Measurements from ENCODE around the gene STXBP2.
A peak's percentile ranks its signal among the peaks of the same experiment; 100 is the strongest.

STXBP2 gene

DNA sequence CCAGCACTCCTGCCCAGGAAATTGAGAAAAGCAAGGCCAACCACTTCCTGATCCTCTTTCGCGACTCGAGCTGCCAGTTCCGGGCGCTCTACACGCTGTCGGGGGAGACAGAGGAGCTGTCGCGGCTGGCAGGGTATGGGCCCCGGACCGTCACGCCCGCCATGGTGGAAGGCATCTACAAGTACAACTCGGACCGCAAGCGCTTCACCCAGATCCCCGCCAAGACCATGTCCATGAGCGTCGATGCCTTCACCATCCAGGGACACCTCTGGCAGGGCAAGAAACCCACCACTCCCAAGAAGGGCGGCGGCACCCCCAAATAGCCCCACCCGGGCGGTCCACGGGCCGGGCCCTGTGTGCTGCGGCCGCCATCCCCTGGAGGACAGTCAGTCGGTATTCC lies 19.2 kb upstream of the STXBP2 start:
- H3K4me1 ChIP-seq (ENCODE audit: control insufficient read depth, insufficient read depth, low read length), result no peaks in the 10 kb centered on the region; the same call in 1 of the 2 replicates
- H3K27ac ChIP-seq (ENCODE audit: extremely low read depth, low read depth, low read length), result no peak overlapping the region
- H3K36me3 ChIP-seq (ENCODE audit: control insufficient read depth in 2 of 2, insufficient read depth in 1 of 2, low read length in 2 of 2), result peaks cover 0 to 70% of the 10 kb centered on the region in 2 experiments; a peak in 2 of 3 replicates
- CTCF ChIA-PET, result interaction anchor here (1.9 kb wide), 1 partner anchor 49 kb away, joined by 10 read pairs; no protein-coding TSS in a partner anchor
- TF ChIP-seq, protein P1, sequence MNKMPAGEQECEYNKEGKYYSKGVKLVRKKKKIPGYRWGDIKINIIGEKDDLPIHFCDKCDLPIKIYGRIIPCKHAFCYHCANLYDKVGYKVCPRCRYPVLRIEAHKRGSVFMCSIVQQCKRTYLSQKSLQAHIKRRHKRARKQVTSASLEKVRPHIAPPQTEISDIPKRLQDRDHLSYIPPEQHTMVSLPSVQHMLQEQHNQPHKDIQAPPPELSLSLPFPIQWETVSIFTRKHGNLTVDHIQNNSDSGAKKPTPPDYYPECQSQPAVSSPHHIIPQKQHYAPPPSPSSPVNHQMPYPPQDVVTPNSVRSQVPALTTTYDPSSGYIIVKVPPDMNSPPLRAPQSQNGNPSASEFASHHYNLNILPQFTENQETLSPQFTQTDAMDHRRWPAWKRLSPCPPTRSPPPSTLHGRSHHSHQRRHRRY (tag by site-specific recombination; IDR thresholded peaks at IDR 0.05), result no peak
- TF ChIP-seq GLIS1 (tag by site-specific recombination; IDR thresholded peaks at IDR 0.05), result no peak
- peak; percentile 99 for TF ChIP-seq KLF1 (tag by site-specific recombination; IDR thresholded peaks at IDR 0.05)
- no peak for TF ChIP-seq ZNF350 (tag by site-specific recombination; IDR thresholded peaks at IDR 0.05)
- no peak for TF ChIP-seq ZNF501 (tag by site-specific recombination; IDR thresholded peaks at IDR 0.05)
- no peak for TF ChIP-seq ZNF791 (tag by site-specific recombination; IDR thresholded peaks at IDR 0.05)
- no peak for TF ChIP-seq BCL11A (tag by site-specific recombination; IDR thresholded peaks at IDR 0.05; ENCODE audit: low read depth)
- TF ChIP-seq KLF8 (tag by site-specific recombination; IDR thresholded peaks at IDR 0.05), result peak; percentile 96
- TF ChIP-seq ZNF433 (tag by site-specific recombination; IDR thresholded peaks at IDR 0.05; ENCODE audit: low read depth), result no peak
- no peak overlapping the region for H3K4me3 ChIP-seq (ENCODE audit: low read depth, low read length)
- POLR2A ChIA-PET, result interaction anchor here (0.5 to 0.8 kb wide), 3 partner anchors 12 to 375 kb away, joined by 3 to 4 read pairs (median 3); partner anchors contain the start of gene PET100
- H3K9me3 ChIP-seq (ENCODE audit: control insufficient read depth, insufficient read depth, low read depth, low read length), result no peaks in the 10 kb centered on the region

- H3K4me1 ChIP-seq (ENCODE audit: control insufficient read depth, insufficient read depth, low read length), result no peaks in the 10 kb centered on the region; the same call in 1 of the 2 replicates
- no peaks in the 10 kb centered on the region for H3K9me3 ChIP-seq (ENCODE audit: control insufficient read depth, insufficient read depth, low read depth, low read length)
- peaks cover 0 to 76% of the 10 kb centered on the region in 2 experiments; a peak in 2 of 3 replicates for H3K36me3 ChIP-seq (ENCODE audit: control insufficient read depth in 2 of 2, insufficient read depth in 1 of 2, low read length in 2 of 2)
- no peak overlapping the region for H3K4me3 ChIP-seq (ENCODE audit: low read depth, low read length)
- ChIA-PET POLR2A (interaction anchor here (0.6 to 2.0 kb wide), 3 partner anchors 11 to 66 kb away, joined by 3 to 5 read pairs (median 4); partner anchors contain the start of gene PET100), CTCF (interaction anchor here (0.5 to 1.9 kb wide), 2 partner anchors 26 to 50 kb away, joined by 3 to 10 read pairs; no protein-coding TSS in a partner anchor)
- no peak overlapping the region; the same call in 1 of the 2 replicates for H3K27ac ChIP-seq (ENCODE audit: extremely low read depth, low read depth, low read length)
- TF ChIP-seq ZNF830 (tag by site-specific recombination; IDR thresholded peaks at IDR 0.05; ENCODE audit: low read depth) (peak; percentile 73; the same call in 1 of the 2 replicates), KLF10 (tag by site-specific recombination; IDR thresholded peaks at IDR 0.05) (0 out of 2 replicates have a peak, but pooled peaks have one; percentile 21), ZNF660 (tag by site-specific recombination; IDR thresholded peaks at IDR 0.05) (0 out of 2 replicates have a peak, but pooled peaks have one; percentile 34), ZNF776 (tag by site-specific recombination; IDR thresholded peaks at IDR 0.05; ENCODE audit: borderline replicate concordance) (peak; percentile 77; the same call in 1 of the 2 replicates), GLI4 (tag by site-specific recombination; IDR thresholded peaks at IDR 0.05) (no peak), ZNF341 (tag by site-specific recombination; IDR thresholded peaks at IDR 0.05; ENCODE audit: low read depth) (peak; percentile 47), RBAK (tag by site-specific recombination; IDR thresholded peaks at IDR 0.05) (no peak), ZNF311 (tag by site-specific recombination; IDR thresholded peaks at IDR 0.05; ENCODE audit: borderline replicate concordance) (no peak), ZNF501 (tag by site-specific recombination; IDR thresholded peaks at IDR 0.05) (no peak), ZNF416 (tag by site-specific recombination; IDR thresholded peaks at IDR 0.05) (no peak), ZNF529 (tag by site-specific recombination; IDR thresholded peaks at IDR 0.05; ENCODE audit: insufficient replicate concordance) (no peak), ZBTB17 (tag by site-specific recombination; IDR thresholded peaks at IDR 0.05) (peak; percentile 74), FEZF1 (tag by site-specific recombination; IDR thresholded peaks at IDR 0.05) (no peak), ZNF184 (tag by site-specific recombination; IDR thresholded peaks at IDR 0.05) (peak; percentile 75; the same call in 1 of the 2 replicates), ZXDB (tag by site-specific recombination; IDR thresholded peaks at IDR 0.05) (no peak), ZNF473 (tag by site-specific recombination; IDR thresholded peaks at IDR 0.05) (no peak), ZNF843 (tag by site-specific recombination; IDR thresholded peaks at IDR 0.05) (no peak), ZNF350 (tag by site-specific recombination; IDR thresholded peaks at IDR 0.05) (peak; percentile 32; the same call in 1 of the 2 replicates), ZBTB44 (tag by site-specific recombination; IDR thresholded peaks at IDR 0.05) (peak; percentile 23; the same call in 1 of the 2 replicates), ZNF791 (tag by site-specific recombination; IDR thresholded peaks at IDR 0.05) (no peak)
- TF ChIP-seq, protein P2, sequence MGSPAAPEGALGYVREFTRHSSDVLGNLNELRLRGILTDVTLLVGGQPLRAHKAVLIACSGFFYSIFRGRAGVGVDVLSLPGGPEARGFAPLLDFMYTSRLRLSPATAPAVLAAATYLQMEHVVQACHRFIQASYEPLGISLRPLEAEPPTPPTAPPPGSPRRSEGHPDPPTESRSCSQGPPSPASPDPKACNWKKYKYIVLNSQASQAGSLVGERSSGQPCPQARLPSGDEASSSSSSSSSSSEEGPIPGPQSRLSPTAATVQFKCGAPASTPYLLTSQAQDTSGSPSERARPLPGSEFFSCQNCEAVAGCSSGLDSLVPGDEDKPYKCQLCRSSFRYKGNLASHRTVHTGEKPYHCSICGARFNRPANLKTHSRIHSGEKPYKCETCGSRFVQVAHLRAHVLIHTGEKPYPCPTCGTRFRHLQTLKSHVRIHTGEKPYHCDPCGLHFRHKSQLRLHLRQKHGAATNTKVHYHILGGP (tag by site-specific recombination; IDR thresholded peaks at IDR 0.05), result 0 out of 2 replicates have a peak, but pooled peaks have one; percentile 20
- TF ChIP-seq, protein P3, sequence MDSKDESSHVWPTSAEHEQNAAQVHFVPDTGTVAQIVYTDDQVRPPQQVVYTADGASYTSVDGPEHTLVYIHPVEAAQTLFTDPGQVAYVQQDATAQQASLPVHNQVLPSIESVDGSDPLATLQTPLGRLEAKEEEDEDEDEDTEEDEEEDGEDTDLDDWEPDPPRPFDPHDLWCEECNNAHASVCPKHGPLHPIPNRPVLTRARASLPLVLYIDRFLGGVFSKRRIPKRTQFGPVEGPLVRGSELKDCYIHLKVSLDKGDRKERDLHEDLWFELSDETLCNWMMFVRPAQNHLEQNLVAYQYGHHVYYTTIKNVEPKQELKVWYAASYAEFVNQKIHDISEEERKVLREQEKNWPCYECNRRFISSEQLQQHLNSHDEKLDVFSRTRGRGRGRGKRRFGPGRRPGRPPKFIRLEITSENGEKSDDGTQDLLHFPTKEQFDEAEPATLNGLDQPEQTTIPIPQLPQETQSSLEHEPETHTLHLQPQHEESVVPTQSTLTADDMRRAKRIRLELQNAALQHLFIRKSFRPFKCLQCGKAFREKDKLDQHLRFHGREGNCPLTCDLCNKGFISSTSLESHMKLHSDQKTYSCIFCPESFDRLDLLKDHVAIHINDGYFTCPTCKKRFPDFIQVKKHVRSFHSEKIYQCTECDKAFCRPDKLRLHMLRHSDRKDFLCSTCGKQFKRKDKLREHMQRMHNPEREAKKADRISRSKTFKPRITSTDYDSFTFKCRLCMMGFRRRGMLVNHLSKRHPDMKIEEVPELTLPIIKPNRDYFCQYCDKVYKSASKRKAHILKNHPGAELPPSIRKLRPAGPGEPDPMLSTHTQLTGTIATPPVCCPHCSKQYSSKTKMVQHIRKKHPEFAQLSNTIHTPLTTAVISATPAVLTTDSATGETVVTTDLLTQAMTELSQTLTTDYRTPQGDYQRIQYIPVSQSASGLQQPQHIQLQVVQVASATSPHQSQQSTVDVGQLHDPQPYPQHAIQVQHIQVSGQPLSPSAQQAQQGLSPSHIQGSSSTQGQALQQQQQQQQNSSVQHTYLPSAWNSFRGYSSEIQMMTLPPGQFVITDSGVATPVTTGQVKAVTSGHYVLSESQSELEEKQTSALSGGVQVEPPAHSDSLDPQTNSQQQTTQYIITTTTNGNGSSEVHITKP (tag by site-specific recombination; IDR thresholded peaks at IDR 0.05), result 0 out of 2 replicates have a peak, but pooled peaks have one; percentile 13
Measured at GRCh38 chr19:7618348-7618747, 18.6 kb upstream of the STXBP2 start.
